GM12892 (cell line): ENCODE data around the gene MKRN1.
"Not testable (repeated sequence)": the region's sequence is repeated elsewhere in the genome, so short reads cannot be mapped to it uniquely, and the experiment has no call there.

ENCODE experiments used
- DNase-seq: peaks from one replicate; pipeline ENCODE4 v3.0.0; 2011; ENCODE audit not compliant: insufficient read length
- FAIRE-seq: peaks from 2 replicates; lab custom pipeline; 2011; peaks lifted over from hg19 to GRCh38; lab: Jason Lieb, UNC
- POLR2A ChIP-seq: IDR thresholded peaks from 2 replicates; pipeline ENCODE4 v1.6.1; 2011; ENCODE audit warnings: low read depth, low read length, control low read depth
- POLR2AphosphoS5 ChIP-seq: IDR thresholded peaks from 2 replicates; pipeline ENCODE4 v1.6.1; 2011; ENCODE audit warnings: low read depth, low read length, control low read depth
- TAF1 ChIP-seq: IDR thresholded peaks from 2 replicates; pipeline ENCODE4 v1.6.1; 2011; ENCODE audit warnings: low read depth, mild to moderate bottlenecking, control low read depth, low read length, borderline replicate concordance

Gene MKRN1

DNA sequence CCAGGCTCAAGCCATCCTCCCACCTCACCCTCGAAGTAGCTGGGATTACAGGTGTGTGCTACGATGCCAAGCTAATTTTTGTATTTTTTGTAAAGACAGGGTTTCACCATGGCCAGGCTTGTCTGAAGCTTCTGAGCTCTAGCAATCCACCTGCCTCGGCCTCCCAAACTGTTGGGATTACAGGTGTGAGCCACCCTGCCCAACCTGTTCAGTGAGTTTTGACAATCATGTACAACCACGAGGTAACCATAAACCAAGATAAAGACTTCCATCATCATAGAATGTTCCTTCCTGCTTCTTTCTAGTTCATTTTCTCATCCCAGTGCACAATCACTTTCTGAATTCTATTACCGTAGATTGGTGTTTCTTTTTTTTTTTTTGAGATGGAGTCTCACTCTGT, 30.5 kb upstream of the MKRN1 start:
- FAIRE-seq (no peak), DNase-seq (no peak)

DNA sequence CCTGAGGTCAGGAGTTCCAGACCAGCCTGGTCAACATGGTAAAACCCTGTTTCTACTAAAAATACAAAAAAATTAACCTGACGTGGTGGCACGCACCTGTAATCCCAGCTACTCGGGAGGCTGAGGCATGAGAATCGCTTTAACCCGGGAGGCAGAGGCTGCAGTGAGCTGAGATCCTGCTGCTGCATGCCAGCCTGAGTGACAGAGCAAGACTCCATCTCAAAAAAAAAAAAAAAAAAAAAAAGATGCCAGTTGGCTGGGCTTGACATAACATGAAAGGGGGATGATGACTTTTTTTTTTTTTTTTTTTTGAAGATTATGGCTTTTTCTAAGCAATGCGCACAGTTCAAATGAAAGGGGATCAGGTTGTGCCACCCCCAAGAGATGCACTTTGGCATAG, 28.3 kb upstream of the MKRN1 start:
- not testable (repeated sequence) for FAIRE-seq, DNase-seq

More for the DNA sequence above, 30.5 kb upstream of the MKRN1 start:
- TF ChIP-seq POLR2AphosphoS5 (no peak), TAF1 (no peak), POLR2A (no peak)

DNA sequence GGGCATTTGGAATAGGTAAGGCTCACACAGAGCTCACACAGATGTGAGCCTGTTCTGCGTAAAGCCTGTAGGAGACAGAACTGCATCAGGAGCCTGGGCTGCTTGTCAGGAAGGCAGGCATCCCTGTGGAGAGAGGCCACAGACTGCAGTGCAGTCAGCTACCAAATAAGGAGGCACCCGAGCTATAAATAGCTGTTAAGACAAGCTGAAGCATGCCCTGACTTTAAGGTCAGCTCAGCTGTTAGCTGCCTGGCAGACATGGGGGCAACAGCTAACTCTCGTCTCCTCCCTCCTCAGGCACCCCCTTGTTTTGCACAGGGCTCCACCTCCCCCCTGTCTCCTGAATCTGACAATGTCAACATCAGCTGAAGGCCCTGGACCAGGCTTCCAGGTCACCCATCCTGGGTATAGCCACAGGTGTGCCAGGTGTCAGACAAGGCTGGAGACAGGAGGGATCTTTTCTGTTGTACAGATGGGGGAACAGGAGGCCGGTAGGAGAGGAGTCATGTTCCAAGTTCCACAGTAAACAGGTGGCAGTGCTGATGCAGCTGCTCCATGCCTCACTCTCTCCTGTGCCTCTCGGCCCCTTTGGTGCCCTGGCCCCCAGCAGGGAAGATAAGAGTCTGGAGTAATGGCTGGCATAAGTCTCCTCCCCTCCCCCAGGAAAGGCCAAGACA, 27.6 kb upstream of the MKRN1 start:
- DNase-seq (no peak), FAIRE-seq (peak; percentile 46)
- TF ChIP-seq POLR2AphosphoS5 (no peak), POLR2A (no peak), TAF1 (no peak)

DNA sequence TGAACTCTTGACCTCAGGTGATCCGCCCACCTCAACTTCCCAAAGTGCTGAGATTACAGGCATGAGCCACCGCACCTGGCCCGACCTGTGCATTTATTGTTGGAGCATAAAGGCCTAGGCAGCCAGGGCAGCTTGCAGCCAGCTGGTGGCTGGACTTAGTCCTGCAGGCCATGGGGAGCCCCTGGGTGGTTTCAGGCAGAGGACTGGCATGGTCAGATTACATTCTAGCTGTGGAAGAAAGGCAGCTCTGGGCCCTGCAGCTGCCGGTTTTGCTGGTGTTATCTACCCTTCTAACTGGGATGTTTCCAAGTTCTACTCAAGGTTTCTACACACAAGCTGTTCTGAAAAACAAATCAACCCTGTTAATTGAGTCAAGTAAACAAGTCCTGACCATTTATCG, 22.7 kb upstream of the MKRN1 start:
- no peak for TF ChIP-seq POLR2A
- no peak for TF ChIP-seq TAF1
- no peak for TF ChIP-seq POLR2AphosphoS5
- no peak for DNase-seq
- FAIRE-seq, result no peak

DNA sequence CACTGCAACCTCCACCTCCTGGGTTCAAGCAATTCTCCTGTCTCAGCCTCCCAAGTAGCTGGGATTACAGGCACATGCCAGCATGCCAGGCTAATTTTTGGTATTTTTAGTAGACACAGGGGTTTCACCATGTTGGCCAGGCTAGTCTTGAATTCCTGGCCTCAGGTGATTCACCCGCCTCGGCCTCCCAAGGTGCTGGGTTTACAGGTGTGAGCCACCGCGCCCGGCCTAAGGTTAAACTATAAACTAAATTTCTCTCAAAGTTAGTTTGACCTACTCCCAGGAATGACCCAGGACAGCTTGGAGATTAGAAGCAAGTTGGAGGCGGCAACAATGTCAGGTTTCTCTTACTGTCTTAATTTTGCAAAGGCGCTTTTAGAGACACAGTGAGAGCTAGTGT, 18.5 kb upstream of the MKRN1 start:
- not testable (repeated sequence) for FAIRE-seq, DNase-seq

DNA sequence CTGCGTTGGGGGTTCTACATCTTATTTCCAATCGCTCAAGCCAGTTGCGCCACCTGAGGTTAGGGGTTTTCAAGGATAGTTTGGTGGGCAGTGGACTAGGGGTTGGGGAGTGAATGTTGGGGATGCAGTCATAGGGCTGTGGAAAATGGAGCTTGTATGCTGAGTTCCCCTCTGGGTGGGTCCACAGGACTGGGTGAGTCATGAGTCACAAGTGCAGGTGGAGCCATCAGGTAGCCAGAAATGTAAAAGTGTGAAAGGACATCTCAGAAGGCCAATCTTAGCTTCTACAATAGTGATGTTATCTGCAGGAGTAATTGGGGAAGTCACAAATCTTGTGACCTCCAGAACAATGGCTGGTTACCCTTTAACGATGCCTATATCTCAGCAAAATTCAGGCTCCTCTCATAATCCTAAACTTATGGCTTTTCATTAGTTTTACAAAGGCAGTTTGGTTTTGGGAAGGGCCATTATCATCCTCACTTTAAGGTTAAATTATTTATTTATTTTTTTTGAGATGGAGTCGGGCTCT, 18.0 kb upstream of the MKRN1 start:
- TF ChIP-seq TAF1 (no peak), POLR2AphosphoS5 (no peak), POLR2A (no peak)
- DNase-seq (no peak), FAIRE-seq (no peak)

DNA sequence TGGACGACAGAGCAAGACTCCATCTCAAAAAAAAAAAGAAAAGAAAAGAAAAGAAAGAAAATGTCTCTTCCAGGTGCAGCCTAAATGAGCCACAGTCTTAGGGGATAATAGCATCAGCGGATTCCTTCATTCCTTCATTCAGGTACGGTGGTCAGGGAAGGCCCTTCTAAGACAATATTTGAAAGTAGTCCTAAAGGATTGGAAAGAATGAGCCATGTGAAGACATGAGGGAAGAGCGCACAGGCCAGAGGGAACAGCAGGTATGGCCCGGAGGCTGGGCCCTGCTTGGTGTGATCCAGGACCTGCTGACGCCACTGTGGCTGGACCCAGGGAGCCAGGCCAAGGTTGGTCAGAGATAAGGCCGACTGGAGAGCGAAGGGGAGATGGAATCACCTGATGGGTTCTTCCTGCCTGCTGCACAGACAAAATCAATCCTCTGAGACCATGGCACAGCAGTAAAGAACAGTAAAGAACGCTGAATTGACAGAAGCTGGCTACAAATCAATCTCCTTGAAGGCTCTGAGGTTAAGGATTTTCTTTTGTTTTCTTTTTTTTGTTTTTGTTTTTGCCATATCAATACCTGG, 16.3 kb upstream of the MKRN1 start:
- DNase-seq (no peak), FAIRE-seq (no peak)
- TF ChIP-seq POLR2AphosphoS5, result no peak
- TF ChIP-seq TAF1, result no peak
- TF ChIP-seq POLR2A, result no peak

DNA sequence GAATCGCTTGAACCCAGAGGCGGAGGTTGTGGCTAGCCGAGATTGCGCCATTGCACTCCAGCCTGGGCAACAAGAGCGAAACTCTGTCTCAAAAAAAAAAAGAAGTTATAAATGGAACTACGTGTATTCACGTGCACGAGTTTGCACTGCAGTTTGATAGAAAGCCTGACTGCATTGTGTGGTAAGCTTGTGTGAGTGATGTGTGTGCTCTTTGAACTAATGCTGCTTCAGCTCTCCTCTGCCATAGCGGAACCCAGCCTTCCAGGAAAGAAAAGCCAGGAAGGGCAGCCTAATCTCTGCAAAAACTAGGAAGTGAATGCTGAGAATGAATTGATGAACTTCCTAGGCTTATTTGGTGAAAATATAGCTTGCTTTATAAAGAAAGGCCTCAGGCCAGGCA, 15.6 kb upstream of the MKRN1 start:
- DNase-seq (no peak), FAIRE-seq (no peak)
- TF ChIP-seq POLR2AphosphoS5, result no peak
- no peak for TF ChIP-seq TAF1
- no peak for TF ChIP-seq POLR2A

DNA sequence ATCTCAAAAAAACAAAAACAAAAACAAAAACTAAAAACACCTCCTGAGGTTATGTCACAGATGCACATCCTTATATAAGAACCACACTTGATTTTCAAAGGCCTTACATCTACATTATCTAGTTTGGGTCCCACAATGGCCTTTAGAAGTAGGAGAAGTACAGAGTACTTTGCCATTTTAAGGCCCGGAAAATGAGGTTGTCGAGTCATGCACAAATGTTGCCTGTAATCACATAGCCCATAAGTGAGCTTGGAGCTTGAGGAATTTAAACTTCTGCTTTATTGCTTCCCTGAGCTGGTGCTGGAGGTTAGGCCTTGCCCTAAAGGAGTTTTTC, 9.7 kb upstream of the MKRN1 start:
- no peak for FAIRE-seq
- DNase-seq, result no peak
- TF ChIP-seq POLR2A (no peak), POLR2AphosphoS5 (no peak), TAF1 (no peak)

DNA sequence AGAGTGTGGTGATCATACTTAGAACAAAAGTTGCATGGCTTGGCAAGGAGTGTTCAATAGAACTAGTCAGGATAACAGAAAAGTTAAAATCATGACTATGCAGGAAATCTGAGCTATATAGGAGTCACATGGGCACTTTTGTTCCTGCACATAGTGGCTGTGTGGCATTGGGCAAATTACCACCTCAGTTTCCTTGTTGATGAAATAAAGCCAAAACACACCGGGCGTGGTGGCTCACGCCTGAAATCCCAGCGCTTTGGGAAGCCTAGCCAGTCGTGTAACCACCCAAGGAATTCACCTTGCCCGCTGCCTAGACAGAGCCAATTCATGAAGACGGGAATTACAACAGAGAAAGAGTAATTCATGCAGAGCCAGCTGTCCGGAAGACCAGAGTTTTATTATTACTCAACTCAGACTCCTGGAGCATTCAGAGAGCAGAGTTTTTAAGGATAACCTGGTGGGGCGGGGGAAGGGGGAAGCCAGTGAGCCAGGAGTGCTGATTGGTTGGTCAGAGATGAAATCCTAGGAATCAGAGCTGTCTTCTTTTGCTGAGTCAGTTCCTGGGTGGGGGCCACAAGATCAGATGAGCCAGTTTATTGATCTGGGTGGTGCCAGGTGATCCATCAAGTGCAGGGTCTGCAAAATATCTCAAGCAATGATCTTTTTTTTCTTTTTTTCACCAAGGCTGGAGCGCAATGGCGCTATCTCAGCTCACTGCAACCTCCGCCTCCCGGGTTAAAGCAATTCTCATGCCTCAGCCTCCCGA, 6.4 kb upstream of the MKRN1 start:
- DNase-seq (no peak), FAIRE-seq (no peak)
- TF ChIP-seq POLR2A (no peak), POLR2AphosphoS5 (no peak), TAF1 (no peak)

DNA sequence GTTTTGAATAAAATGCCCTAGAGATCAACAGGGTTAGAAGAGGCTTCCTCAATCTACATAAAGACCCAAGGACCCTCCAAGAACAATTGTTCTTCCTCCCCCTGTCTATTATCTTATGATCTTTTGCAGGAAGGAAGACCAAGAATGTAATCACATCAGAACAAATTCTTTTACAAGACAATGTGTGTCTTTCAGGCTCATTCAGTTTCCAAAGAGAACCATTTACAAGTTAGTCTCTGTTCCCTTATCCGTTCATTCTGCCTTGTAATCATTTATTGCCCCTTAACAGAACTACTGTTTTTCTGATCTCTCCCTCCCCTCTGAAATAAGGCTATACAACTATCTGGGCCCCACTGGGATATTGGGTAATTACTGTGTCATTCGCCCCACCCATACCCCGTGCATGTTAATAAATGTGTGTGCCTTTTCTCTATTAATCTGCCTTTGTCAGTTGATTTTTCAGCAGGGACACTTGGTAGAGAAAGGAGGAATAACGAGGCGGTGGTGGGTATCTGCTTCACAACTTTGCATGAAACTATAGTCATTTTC, 5.7 kb upstream of the MKRN1 start:
- TF ChIP-seq POLR2AphosphoS5 (no peak), POLR2A (no peak), TAF1 (no peak)
- DNase-seq, result no peak
- no peak for FAIRE-seq

DNA sequence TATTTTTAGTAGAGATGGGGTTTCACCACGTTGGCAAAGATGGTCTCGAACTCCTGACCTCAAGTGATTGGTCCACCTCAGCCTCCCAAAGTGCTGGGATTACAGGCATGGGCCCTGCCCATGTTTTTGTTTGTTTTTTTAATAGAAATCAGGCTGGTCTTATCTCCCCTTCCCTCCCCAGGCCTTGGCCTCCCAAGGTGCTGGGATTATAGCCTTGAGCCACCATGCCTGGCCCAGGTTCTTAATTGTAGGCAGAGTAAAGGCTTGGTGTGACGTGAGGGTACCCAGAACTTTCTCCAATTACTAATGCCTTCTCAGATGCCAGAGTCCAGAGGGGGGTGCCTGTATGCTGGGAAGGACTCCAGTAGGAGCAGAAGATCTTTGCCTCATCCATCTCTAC, 5.2 kb upstream of the MKRN1 start:
- FAIRE-seq (no peak), DNase-seq (no peak)
- no peak for TF ChIP-seq POLR2A
- no peak for TF ChIP-seq POLR2AphosphoS5
- no peak for TF ChIP-seq TAF1

DNA sequence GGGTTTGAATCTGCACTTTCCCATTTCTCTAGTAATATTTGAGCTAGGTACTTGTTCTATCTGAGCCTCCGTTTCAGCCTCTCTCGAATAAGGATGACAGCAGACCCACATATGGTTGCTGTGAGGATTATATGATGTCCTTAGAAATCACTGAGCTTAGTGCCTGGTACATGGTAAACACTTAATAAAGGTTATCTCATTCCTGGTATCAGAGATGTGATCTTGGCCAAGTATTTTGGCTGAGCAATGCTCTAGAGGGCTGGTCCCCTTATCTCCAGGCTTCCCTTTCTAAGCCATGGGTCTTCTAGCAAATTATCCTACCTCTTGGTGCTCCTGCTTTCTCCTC, 407 bp upstream of the MKRN1 start:
- TF ChIP-seq POLR2AphosphoS5, result no peak
- TF ChIP-seq TAF1, result no peak
- TF ChIP-seq POLR2A, result no peak
- DNase-seq, result no peak
- FAIRE-seq, result no peak
